ENCODE results near the gene CFAP77. TPM values are rescaled to one million over a fixed set of nuclear protein-coding genes. Genes with fewer than 3 reads are reported as not detected.

The CFAP77 gene
- total RNA-seq, 1 experiment from 2014 or later, result not detected

- H3K4me1 ChIP-seq, result no peaks in the 10 kb centered on the region
- H3K27ac ChIP-seq, result no peak overlapping the region
- DNase-seq, result no peak
- H3K9me3 ChIP-seq (replicated peaks), result no peaks in the 10 kb centered on the region
- no peaks in the 10 kb centered on the region for H3K36me3 ChIP-seq
- H3K4me3 ChIP-seq, result no peak overlapping the region
- peaks cover 50% of the 10 kb centered on the region for H3K27me3 ChIP-seq
Measured at GRCh38 chr9:132517815-132518550, 108.0 kb downstream of the CFAP77 start.

- Histone ChIP-seq H3K4me1 (no peaks in the 10 kb centered on the region), H3K27ac (no peak overlapping the region), H3K9me3 (replicated peaks) (no peaks in the 10 kb centered on the region), H3K36me3 (no peaks in the 10 kb centered on the region), H3K4me3 (no peak overlapping the region), H3K27me3 (peaks cover 45% of the 10 kb centered on the region)
- no peak for DNase-seq
Measured at GRCh38 chr9:132518626-132519025, 108.6 kb downstream of the CFAP77 start.

GRCh38 chr9:132519033-132519432, 109.0 kb downstream of the CFAP77 start:
- Histone ChIP-seq H3K9me3 (replicated peaks) (no peaks in the 10 kb centered on the region), H3K27ac (no peak overlapping the region), H3K27me3 (peaks cover 48% of the 10 kb centered on the region), H3K4me1 (no peaks in the 10 kb centered on the region), H3K4me3 (no peak overlapping the region), H3K36me3 (no peaks in the 10 kb centered on the region)
- no peak for DNase-seq

- no peak overlapping the region for H3K27ac ChIP-seq
- no peaks in the 10 kb centered on the region for H3K4me1 ChIP-seq
- H3K27me3 ChIP-seq, result peaks cover 33% of the 10 kb centered on the region
- no peaks in the 10 kb centered on the region for H3K9me3 ChIP-seq (replicated peaks)
- DNase-seq, result no peak
- H3K4me3 ChIP-seq, result no peak overlapping the region
- no peaks in the 10 kb centered on the region for H3K36me3 ChIP-seq
Measured at GRCh38 chr9:132520612-132521011, 110.6 kb downstream of the CFAP77 start.

GRCh38 chr9:132525308-132526023, 115.5 kb downstream of the CFAP77 start:
- DNase-seq, result no peak
- no peak overlapping the region for H3K4me3 ChIP-seq

GRCh38 chr9:132531195-132531594, 121.2 kb downstream of the CFAP77 start:
- Histone ChIP-seq H3K4me1 (no peaks in the 10 kb centered on the region), H3K4me3 (no peak overlapping the region), H3K36me3 (no peaks in the 10 kb centered on the region), H3K9me3 (replicated peaks) (no peaks in the 10 kb centered on the region), H3K27ac (no peak overlapping the region), H3K27me3 (peaks cover 15% of the 10 kb centered on the region)
- DNase-seq, result no peak

More at GRCh38 chr9:132525308-132526023, 115.5 kb downstream of the CFAP77 start:
- H3K27ac ChIP-seq, result no peak overlapping the region
- H3K36me3 ChIP-seq, result no peaks in the 10 kb centered on the region
- peaks cover 16% of the 10 kb centered on the region for H3K27me3 ChIP-seq
- no peaks in the 10 kb centered on the region for H3K4me1 ChIP-seq
- H3K9me3 ChIP-seq (replicated peaks), result no peaks in the 10 kb centered on the region

- H3K4me3 ChIP-seq, result no peak overlapping the region
- H3K36me3 ChIP-seq, result no peaks in the 10 kb centered on the region
- H3K27me3 ChIP-seq, result peaks cover 15% of the 10 kb centered on the region
- H3K9me3 ChIP-seq (replicated peaks), result no peaks in the 10 kb centered on the region
- H3K27ac ChIP-seq, result no peak overlapping the region
- H3K4me1 ChIP-seq, result no peaks in the 10 kb centered on the region
- DNase-seq, result no peak
Measured at GRCh38 chr9:132531710-132532570, 121.9 kb downstream of the CFAP77 start.

GRCh38 chr9:132534832-132535231, 124.8 kb downstream of the CFAP77 start:
- Histone ChIP-seq H3K27ac (no peak overlapping the region), H3K27me3 (peaks cover 15% of the 10 kb centered on the region), H3K4me1 (no peaks in the 10 kb centered on the region), H3K4me3 (no peak overlapping the region), H3K36me3 (no peaks in the 10 kb centered on the region), H3K9me3 (replicated peaks) (no peaks in the 10 kb centered on the region)
- DNase-seq, result no peak

GRCh38 chr9:132536124-132536523, 126.1 kb downstream of the CFAP77 start:
- no peaks in the 10 kb centered on the region for H3K9me3 ChIP-seq (replicated peaks)

GRCh38 chr9:132537352-132537751, 127.3 kb downstream of the CFAP77 start:
- no peaks in the 10 kb centered on the region for H3K36me3 ChIP-seq
- DNase-seq, result no peak

More at GRCh38 chr9:132536124-132536523, 126.1 kb downstream of the CFAP77 start:
- no peak overlapping the region for H3K4me3 ChIP-seq
- H3K4me1 ChIP-seq, result no peaks in the 10 kb centered on the region
- H3K36me3 ChIP-seq, result no peaks in the 10 kb centered on the region
- no peak for DNase-seq
- H3K27ac ChIP-seq, result no peak overlapping the region
- peaks cover 9% of the 10 kb centered on the region for H3K27me3 ChIP-seq

GRCh38 chr9:132538071-132538470, 128.1 kb downstream of the CFAP77 start:
- Histone ChIP-seq H3K9me3 (replicated peaks) (no peaks in the 10 kb centered on the region), H3K27ac (no peak overlapping the region), H3K27me3 (peaks cover 3% of the 10 kb centered on the region; the same call in 1 of the 2 replicates), H3K36me3 (no peaks in the 10 kb centered on the region), H3K4me1 (0 out of 2 replicates have a peak, but pooled peaks cover 4% of the 10 kb centered on the region), H3K4me3 (no peak overlapping the region)
- no peak for DNase-seq

More at GRCh38 chr9:132537352-132537751, 127.3 kb downstream of the CFAP77 start:
- H3K4me1 ChIP-seq, result 0 out of 2 replicates have a peak, but pooled peaks cover 4% of the 10 kb centered on the region
- H3K27me3 ChIP-seq, result peaks cover 3% of the 10 kb centered on the region; the same call in 1 of the 2 replicates
- no peaks in the 10 kb centered on the region for H3K9me3 ChIP-seq (replicated peaks)
- no peak overlapping the region for H3K4me3 ChIP-seq
- H3K27ac ChIP-seq, result no peak overlapping the region

- H3K36me3 ChIP-seq, result no peaks in the 10 kb centered on the region
- no peak overlapping the region for H3K27ac ChIP-seq
- no peaks in the 10 kb centered on the region for H3K9me3 ChIP-seq (replicated peaks)
- no peak for DNase-seq
- no peak overlapping the region for H3K4me3 ChIP-seq
- 0 out of 2 replicates have a peak, but pooled peaks cover 4% of the 10 kb centered on the region for H3K4me1 ChIP-seq
- peaks cover 3% of the 10 kb centered on the region; the same call in 1 of the 2 replicates for H3K27me3 ChIP-seq
Measured at GRCh38 chr9:132539096-132539495, 129.1 kb downstream of the CFAP77 start.

GRCh38 chr9:132541051-132541450, 131.0 kb downstream of the CFAP77 start:
- 0 out of 2 replicates have a peak, but pooled peaks cover 4% of the 10 kb centered on the region for H3K4me1 ChIP-seq
- H3K27ac ChIP-seq, result no peak overlapping the region
- peaks cover 3% of the 10 kb centered on the region; the same call in 1 of the 2 replicates for H3K27me3 ChIP-seq
- no peaks in the 10 kb centered on the region for H3K9me3 ChIP-seq (replicated peaks)
- H3K36me3 ChIP-seq, result no peaks in the 10 kb centered on the region
- DNase-seq, result no peak
- H3K4me3 ChIP-seq, result no peak overlapping the region

Data from SJCRH30 (cell line).